ENCODE data around the gene AIF1L. TPM values are rescaled to one million over a fixed set of nuclear protein-coding genes. Genes with fewer than 3 reads are reported as not detected.
"Not testable (repeated sequence)": the region's sequence is repeated elsewhere in the genome, so short reads cannot be mapped to it uniquely, and the experiment has no call there.

Gene AIF1L
- polyA plus RNA-seq, 1 donor (not counting 4 experiments of a cell fraction or from before 2014, with no cell fraction given): 1.5 TPM

DNA sequence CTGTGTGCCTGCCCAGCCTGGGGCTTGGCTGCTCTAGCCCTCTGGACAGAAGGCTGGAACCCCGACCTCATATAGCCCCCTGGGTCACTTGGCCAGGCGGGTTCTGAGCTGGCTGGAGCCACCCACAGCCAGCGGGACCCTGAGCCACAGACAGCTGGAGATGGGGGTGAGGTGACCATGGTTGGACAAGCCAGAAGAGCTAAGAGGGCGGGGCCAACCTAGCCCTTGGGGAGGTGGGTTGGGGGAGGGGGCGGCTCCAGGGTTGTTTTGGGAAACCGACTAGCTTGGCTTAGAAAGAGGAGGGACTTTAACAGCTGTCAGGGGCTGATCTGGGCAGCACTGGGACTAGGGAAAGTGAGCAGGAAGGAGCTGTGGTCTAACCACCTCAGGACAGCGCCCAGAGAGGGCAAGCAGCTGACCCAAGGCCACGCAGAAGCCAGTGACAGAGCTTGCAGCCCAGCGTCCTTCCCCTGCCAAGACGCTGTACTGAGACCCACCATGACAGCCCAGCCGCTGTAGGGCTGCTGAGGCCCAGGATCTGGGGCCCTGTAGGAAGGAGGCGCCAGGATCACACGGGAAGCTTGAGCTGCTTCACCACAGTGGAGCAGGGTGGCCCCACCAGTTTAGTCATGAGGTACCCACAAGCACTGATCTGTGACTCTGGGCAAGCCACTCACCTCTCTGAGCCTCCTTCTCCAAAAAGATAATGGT is 2.2 kb downstream of the AIF1L start:
- Histone ChIP-seq H3K9me1 (ENCODE audit: control insufficient read depth, extremely low read depth, insufficient read depth, low read length) (no peaks in the 10 kb centered on the region), H4K20me1 (ENCODE audit: control insufficient read depth, extremely low read depth, insufficient read depth, low read length) (no peaks in the 10 kb centered on the region), H3K27me3 (ENCODE audit: control insufficient read depth, extremely low read depth, insufficient read depth, low read length) (peaks cover 40% of the 10 kb centered on the region), H3K27ac (ENCODE audit: control insufficient read depth, insufficient read depth, low read length) (no peak overlapping the region), H3K4me3 (ENCODE audit: control insufficient read depth in 2 of 3, extremely low read depth in 1 of 3, insufficient read depth in 2 of 3, low read depth in 1 of 3, low read length in 3 of 3) (no peak overlapping the region), H2AFZ (ENCODE audit: control insufficient read depth, low read length) (no peak overlapping the region), H3K4me2 (ENCODE audit: control insufficient read depth, extremely low read depth, insufficient read depth, low read depth, low read length) (no peak overlapping the region), H3K9ac (ENCODE audit: control insufficient read depth, extremely low read depth, insufficient read depth, low read length) (no peak overlapping the region), H3K36me3 (ENCODE audit: control insufficient read depth in 2 of 2, extremely low read depth in 1 of 2, insufficient read depth in 2 of 2, low read length in 2 of 2) (no peaks in the 10 kb centered on the region), H3K79me2 (ENCODE audit: control insufficient read depth, insufficient read depth, low read length) (no peaks in the 10 kb centered on the region), H3K4me1 (ENCODE audit: control insufficient read depth, extremely low read depth, insufficient read depth, low read length) (peaks cover 6% of the 10 kb centered on the region), H3K9me3 (ENCODE audit: control insufficient read depth, low read depth, low read length) (no peaks in the 10 kb centered on the region)
- no peak for TF ChIP-seq EZH2 (IDR thresholded peaks at IDR 0.05; ENCODE audit: low read length)
- TF ChIP-seq, protein P1, sequence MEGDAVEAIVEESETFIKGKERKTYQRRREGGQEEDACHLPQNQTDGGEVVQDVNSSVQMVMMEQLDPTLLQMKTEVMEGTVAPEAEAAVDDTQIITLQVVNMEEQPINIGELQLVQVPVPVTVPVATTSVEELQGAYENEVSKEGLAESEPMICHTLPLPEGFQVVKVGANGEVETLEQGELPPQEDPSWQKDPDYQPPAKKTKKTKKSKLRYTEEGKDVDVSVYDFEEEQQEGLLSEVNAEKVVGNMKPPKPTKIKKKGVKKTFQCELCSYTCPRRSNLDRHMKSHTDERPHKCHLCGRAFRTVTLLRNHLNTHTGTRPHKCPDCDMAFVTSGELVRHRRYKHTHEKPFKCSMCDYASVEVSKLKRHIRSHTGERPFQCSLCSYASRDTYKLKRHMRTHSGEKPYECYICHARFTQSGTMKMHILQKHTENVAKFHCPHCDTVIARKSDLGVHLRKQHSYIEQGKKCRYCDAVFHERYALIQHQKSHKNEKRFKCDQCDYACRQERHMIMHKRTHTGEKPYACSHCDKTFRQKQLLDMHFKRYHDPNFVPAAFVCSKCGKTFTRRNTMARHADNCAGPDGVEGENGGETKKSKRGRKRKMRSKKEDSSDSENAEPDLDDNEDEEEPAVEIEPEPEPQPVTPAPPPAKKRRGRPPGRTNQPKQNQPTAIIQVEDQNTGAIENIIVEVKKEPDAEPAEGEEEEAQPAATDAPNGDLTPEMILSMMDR (optimal IDR thresholded peaks at IDR 0.05 in 1 of 3, IDR thresholded peaks at IDR 0.05 in 1 of 3, conservative IDR thresholded peaks at IDR 0.05 in 1 of 3; ENCODE audit: extremely low read depth in 1 of 3, insufficient read depth in 2 of 3, low read length in 3 of 3): no peak
- dilution Hi-C loops (cut with MboI; ENCODE audit: extremely low pct_ligation_motif_present, low sequenced_read_pairs): no loop called here
- DNase-seq (ENCODE audit: low read depth, low spot score): no peak
- FAIRE-seq: no peak

- Histone ChIP-seq H3K4me1 (ENCODE audit: control insufficient read depth, extremely low read depth, insufficient read depth, low read length) (peaks cover 6% of the 10 kb centered on the region), H3K4me3 (ENCODE audit: control insufficient read depth in 2 of 3, extremely low read depth in 1 of 3, insufficient read depth in 2 of 3, low read depth in 1 of 3, low read length in 3 of 3) (no peak overlapping the region), H4K20me1 (ENCODE audit: control insufficient read depth, extremely low read depth, insufficient read depth, low read length) (no peaks in the 10 kb centered on the region), H3K9me3 (ENCODE audit: control insufficient read depth, low read depth, low read length) (no peaks in the 10 kb centered on the region), H3K9me1 (ENCODE audit: control insufficient read depth, extremely low read depth, insufficient read depth, low read length) (no peaks in the 10 kb centered on the region), H3K27ac (ENCODE audit: control insufficient read depth, insufficient read depth, low read length) (no peak overlapping the region), H2AFZ (ENCODE audit: control insufficient read depth, low read length) (no peak overlapping the region), H3K9ac (ENCODE audit: control insufficient read depth, extremely low read depth, insufficient read depth, low read length) (no peak overlapping the region), H3K4me2 (ENCODE audit: control insufficient read depth, extremely low read depth, insufficient read depth, low read depth, low read length) (no peak overlapping the region), H3K27me3 (ENCODE audit: control insufficient read depth, extremely low read depth, insufficient read depth, low read length) (peaks cover 40% of the 10 kb centered on the region), H3K79me2 (ENCODE audit: control insufficient read depth, insufficient read depth, low read length) (no peaks in the 10 kb centered on the region), H3K36me3 (ENCODE audit: control insufficient read depth in 2 of 2, extremely low read depth in 1 of 2, insufficient read depth in 2 of 2, low read length in 2 of 2) (no peaks in the 10 kb centered on the region)
- no peak for TF ChIP-seq EZH2 (IDR thresholded peaks at IDR 0.05; ENCODE audit: low read length)
- DNase-seq (ENCODE audit: low read depth, low spot score) (no peak), FAIRE-seq (no peak)
- dilution Hi-C loops (cut with MboI; ENCODE audit: extremely low pct_ligation_motif_present, low sequenced_read_pairs): no loop called here
Measured at GRCh38 chr9:131099102-131099606, 2.8 kb downstream of the AIF1L start.

DNA sequence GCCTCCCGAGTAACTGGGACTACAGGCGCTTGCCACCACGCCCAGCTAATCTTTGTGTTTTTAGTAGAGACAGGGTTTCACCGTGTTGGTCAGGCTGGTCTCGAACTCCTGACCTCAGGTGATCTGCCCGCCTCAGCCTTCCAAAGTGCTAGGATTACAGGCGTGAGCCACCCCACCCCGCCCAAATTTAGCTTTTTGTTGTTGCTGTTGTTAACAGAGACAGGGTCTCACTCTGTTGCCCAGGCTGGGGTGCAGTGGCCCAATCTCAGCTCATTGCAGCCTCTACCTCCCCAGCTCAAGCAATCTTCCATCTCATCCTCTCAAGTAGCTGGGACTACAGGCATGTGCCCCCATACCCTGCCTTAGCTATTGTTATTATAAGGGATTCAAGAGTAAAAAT is 3.5 kb downstream of the AIF1L start:
- H3K27me3 ChIP-seq (ENCODE audit: control insufficient read depth, extremely low read depth, insufficient read depth, low read length): peaks cover 38% of the 10 kb centered on the region
- H3K9ac ChIP-seq (ENCODE audit: control insufficient read depth, extremely low read depth, insufficient read depth, low read length); H3K36me3 ChIP-seq (ENCODE audit: control insufficient read depth in 2 of 2, extremely low read depth in 1 of 2, insufficient read depth in 2 of 2, low read length in 2 of 2); H3K4me2 ChIP-seq (ENCODE audit: control insufficient read depth, extremely low read depth, insufficient read depth, low read depth, low read length); FAIRE-seq; H4K20me1 ChIP-seq (ENCODE audit: control insufficient read depth, extremely low read depth, insufficient read depth, low read length); DNase-seq (ENCODE audit: low read depth, low spot score); H3K79me2 ChIP-seq (ENCODE audit: control insufficient read depth, insufficient read depth, low read length); H3K27ac ChIP-seq (ENCODE audit: control insufficient read depth, insufficient read depth, low read length); H2AFZ ChIP-seq (ENCODE audit: control insufficient read depth, low read length); H3K9me3 ChIP-seq (ENCODE audit: control insufficient read depth, low read depth, low read length); H3K4me3 ChIP-seq (ENCODE audit: control insufficient read depth in 2 of 3, extremely low read depth in 1 of 3, insufficient read depth in 2 of 3, low read depth in 1 of 3, low read length in 3 of 3); H3K9me1 ChIP-seq (ENCODE audit: control insufficient read depth, extremely low read depth, insufficient read depth, low read length); dilution Hi-C loops (cut with MboI; ENCODE audit: extremely low pct_ligation_motif_present, low sequenced_read_pairs); H3K4me1 ChIP-seq (ENCODE audit: control insufficient read depth, extremely low read depth, insufficient read depth, low read length): not testable (repeated sequence)
